HS-5 (cell line): ENCODE results near the gene MYD88.
A peak's percentile ranks its signal among the peaks of the same experiment; 100 is the strongest.

Experiments used
- DNase-seq: peaks from one replicate; pipeline ENCODE4 v3.0.0-alpha.2; 2012; ENCODE audit warnings: low read depth

The MYD88 gene

GRCh38 chr3:38165722-38166387, 27.4 kb downstream of the MYD88 start:
- no peak for DNase-seq

GRCh38 chr3:38167591-38167990, 29.1 kb downstream of the MYD88 start:
- no peak for DNase-seq

- DNase-seq: peak; percentile 68
Observed at GRCh38 chr3:38168151-38169026, 29.9 kb downstream of the MYD88 start.

- DNase-seq: peak; percentile 59
Observed at GRCh38 chr3:38169027-38169317, 30.5 kb downstream of the MYD88 start.

- DNase-seq: no peak
Observed at GRCh38 chr3:38170722-38171121, 32.3 kb downstream of the MYD88 start.

- no peak for DNase-seq
Observed at GRCh38 chr3:38171622-38172021, 33.2 kb downstream of the MYD88 start.

GRCh38 chr3:38173834-38174418, 35.5 kb downstream of the MYD88 start:
- DNase-seq: no peak

- no peak for DNase-seq
Observed at GRCh38 chr3:38177181-38177580, 38.7 kb downstream of the MYD88 start.

- DNase-seq: no peak
Observed at GRCh38 chr3:38186781-38187180, 48.3 kb downstream of the MYD88 start.

GRCh38 chr3:38190481-38190881, 52.0 kb downstream of the MYD88 start:
- DNase-seq: no peak
